SK-N-SH treated with all-trans-retinoic acid at 6 μM for 48 hours (cell line): ENCODE results near the gene APAF1.

Source experiments
- ATAC-seq: fragments of 200-7000 bp; cut with Tn5 transposase; 3 replicates; pipeline ENCODE4 v1.9.1; 2020; ENCODE audit warnings: mild to moderate bottlenecking, moderate library complexity
- ARNTL ChIP-seq: fragments of 450-650 bp; formaldehyde crosslinking; IDR thresholded peaks from 2 replicates; pipeline ENCODE4 v1.5.0; 2020; ENCODE audit warnings: low read depth, mild to moderate bottlenecking, moderate library complexity, borderline replicate concordance
- BACH2 ChIP-seq: fragments of 250-450 bp; sonication (Bioruptor Pico); IDR thresholded peaks from 2 replicates; pipeline ENCODE4 v1.9.0; 2021; ENCODE audit warnings: mild to moderate bottlenecking, borderline replicate concordance
- CSDC2 ChIP-seq: fragments of 250-450 bp; sonication (Bioruptor Pico); IDR thresholded peaks from 2 replicates; pipeline ENCODE4 v1.5.0; 2020; ENCODE audit warnings: mild to moderate bottlenecking, moderate library complexity
- ESRRG ChIP-seq: fragments of 250-450 bp; sonication (Bioruptor Pico); IDR thresholded peaks from 2 replicates; pipeline ENCODE4 v1.6.1; 2021; ENCODE audit warnings: mild to moderate bottlenecking
- GLIS3 ChIP-seq: fragments of 250-450 bp; sonication (Bioruptor Pico); IDR thresholded peaks from 2 replicates; pipeline ENCODE4 v1.5.0; 2020; ENCODE audit warnings: mild to moderate bottlenecking, moderate library complexity
- ISL1 ChIP-seq: fragments of 250-450 bp; sonication (Bioruptor Pico); IDR thresholded peaks from 2 replicates; pipeline ENCODE4 v2.1.2; 2022; ENCODE audit warnings: mild to moderate bottlenecking, moderate library complexity
- OSR1 ChIP-seq: fragments of 250-450 bp; sonication (Bioruptor Pico); IDR thresholded peaks from 2 replicates; pipeline ENCODE4 v1.8.0; 2022; ENCODE audit warnings: moderate library complexity, mild to moderate bottlenecking, inconsistent platforms
- PATZ1 ChIP-seq: fragments of 250-450 bp; sonication (Bioruptor Pico); IDR thresholded peaks from 2 replicates; pipeline ENCODE4 v1.8.0; 2020; ENCODE audit warnings: mild to moderate bottlenecking, moderate library complexity, borderline replicate concordance
- PPARA ChIP-seq: fragments of 250-450 bp; sonication (Bioruptor Pico); IDR thresholded peaks from 2 replicates; pipeline ENCODE4 v1.5.0; 2020; ENCODE audit warnings: mild to moderate bottlenecking, borderline replicate concordance
- RARB ChIP-seq: fragments of 250-450 bp; sonication (Bioruptor Pico); IDR thresholded peaks from 2 replicates; pipeline ENCODE4 v1.8.0; 2021; ENCODE audit warnings: mild to moderate bottlenecking, moderate library complexity
- SNAI2 ChIP-seq: fragments of 250-450 bp; sonication (Bioruptor Pico); IDR thresholded peaks from 2 replicates; pipeline ENCODE4 v1.5.0; 2020; ENCODE audit warnings: mild to moderate bottlenecking, moderate library complexity
- TCF4 ChIP-seq: fragments of 250-450 bp; sonication (Bioruptor Pico); IDR thresholded peaks from 2 replicates; pipeline ENCODE4 v1.8.0; 2021; ENCODE audit warnings: mild to moderate bottlenecking, moderate library complexity, borderline replicate concordance
- TOX ChIP-seq: fragments of 250-450 bp; sonication (Bioruptor Pico); IDR thresholded peaks from 2 replicates; pipeline ENCODE4 v1.8.0; 2021; ENCODE audit warnings: mild to moderate bottlenecking, moderate library complexity, borderline replicate concordance
- TSHZ2 ChIP-seq: fragments of 250-450 bp; sonication (Bioruptor Pico); IDR thresholded peaks from 2 replicates; pipeline ENCODE4 v1.5.0; 2020; ENCODE audit warnings: mild to moderate bottlenecking, moderate library complexity
- ZNF565 ChIP-seq: fragments of 450-650 bp; formaldehyde crosslinking; conservative IDR thresholded peaks from 2 replicates; pipeline ENCODE4 v1.5.0; 2020; ENCODE audit warnings: low read depth, mild to moderate bottlenecking, moderate library complexity
- ZNF70 ChIP-seq: fragments of 450-650 bp; formaldehyde crosslinking; IDR thresholded peaks from 2 replicates; pipeline ENCODE4 v1.5.0; 2020; ENCODE audit warnings: mild to moderate bottlenecking, moderate library complexity
- ZNF8 ChIP-seq: fragments of 450-650 bp; formaldehyde crosslinking; IDR thresholded peaks from 2 replicates; pipeline ENCODE4 v1.5.0; 2020; ENCODE audit warnings: mild to moderate bottlenecking, moderate library complexity
- TF ChIP-seq, protein P1 (sequence below): fragments of 250-450 bp; sonication (Bioruptor Pico); IDR thresholded peaks from 2 replicates; pipeline ENCODE4 v1.5.1; 2021; ENCODE audit warnings: mild to moderate bottlenecking, moderate library complexity

Gene APAF1

DNA sequence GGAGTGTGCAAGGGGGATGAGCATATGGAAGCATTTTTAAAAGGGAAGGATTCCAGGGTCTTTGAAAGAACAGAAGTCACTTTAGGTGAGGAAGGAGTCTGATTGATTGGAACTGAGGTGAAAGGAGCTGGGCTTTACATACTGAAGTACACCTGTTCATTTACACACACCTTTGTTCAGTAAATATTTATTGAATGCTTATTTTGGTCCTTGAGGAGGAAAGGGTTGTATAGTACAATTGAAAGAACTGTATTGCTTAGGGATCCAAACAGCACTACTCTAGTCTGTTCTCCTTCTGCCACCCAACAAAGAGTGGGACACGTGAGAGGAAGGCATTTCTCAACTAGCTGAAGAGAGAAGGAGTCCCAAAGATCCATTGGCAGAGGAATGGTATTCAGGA lies 63.9 kb downstream of the APAF1 start:
- ATAC-seq, result no peak
- TF ChIP-seq TSHZ2 (CRISPR knock-in tag) (no peak), ZNF565 (no peak), ZNF8 (CRISPR knock-in tag) (no peak), TOX (no peak), SNAI2 (CRISPR knock-in tag) (no peak), TCF4 (no peak), OSR1 (no peak), PATZ1 (CRISPR knock-in tag) (no peak), ISL1 (no peak), ESRRG (CRISPR knock-in tag) (no peak)

GRCh38 chr12:98714426-98714825 lies 69.3 kb downstream of the APAF1 start:
- no peak for ATAC-seq
- TF ChIP-seq GLIS3 (CRISPR knock-in tag) (no peak), CSDC2 (no peak), PPARA (no peak), ARNTL (no peak), ZNF70 (no peak), ISL1 (no peak), PATZ1 (CRISPR knock-in tag) (no peak), OSR1 (no peak), ZNF565 (no peak), ZNF8 (CRISPR knock-in tag) (no peak), TCF4 (no peak), ESRRG (CRISPR knock-in tag) (no peak), RARB (no peak)
- TF ChIP-seq, protein P1, sequence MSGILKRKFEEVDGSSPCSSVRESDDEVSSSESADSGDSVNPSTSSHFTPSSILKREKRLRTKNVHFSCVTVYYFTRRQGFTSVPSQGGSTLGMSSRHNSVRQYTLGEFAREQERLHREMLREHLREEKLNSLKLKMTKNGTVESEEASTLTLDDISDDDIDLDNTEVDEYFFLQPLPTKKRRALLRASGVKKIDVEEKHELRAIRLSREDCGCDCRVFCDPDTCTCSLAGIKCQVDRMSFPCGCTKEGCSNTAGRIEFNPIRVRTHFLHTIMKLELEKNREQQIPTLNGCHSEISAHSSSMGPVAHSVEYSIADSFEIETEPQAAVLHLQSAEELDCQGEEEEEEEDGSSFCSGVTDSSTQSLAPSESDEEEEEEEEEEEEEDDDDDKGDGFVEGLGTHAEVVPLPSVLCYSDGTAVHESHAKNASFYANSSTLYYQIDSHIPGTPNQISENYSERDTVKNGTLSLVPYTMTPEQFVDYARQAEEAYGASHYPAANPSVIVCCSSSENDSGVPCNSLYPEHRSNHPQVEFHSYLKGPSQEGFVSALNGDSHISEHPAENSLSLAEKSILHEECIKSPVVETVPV, result no peak

GRCh38 chr12:98719515-98720504 lies 74.7 kb downstream of the APAF1 start:
- ATAC-seq, result no peak
- TF ChIP-seq BACH2 (CRISPR knock-in tag) (no peak), ESRRG (CRISPR knock-in tag) (no peak), TOX (no peak)

- no peak for TF ChIP-seq TSHZ2 (CRISPR knock-in tag)
- TF ChIP-seq OSR1, result no peak
- no peak for TF ChIP-seq ZNF8 (CRISPR knock-in tag)
- ATAC-seq, result no peak
Observed at GRCh38 chr12:98721204-98721702, 76.2 kb downstream of the APAF1 start.
